Measurements from ENCODE around the gene ARID1B.

The ARID1B gene

DNA sequence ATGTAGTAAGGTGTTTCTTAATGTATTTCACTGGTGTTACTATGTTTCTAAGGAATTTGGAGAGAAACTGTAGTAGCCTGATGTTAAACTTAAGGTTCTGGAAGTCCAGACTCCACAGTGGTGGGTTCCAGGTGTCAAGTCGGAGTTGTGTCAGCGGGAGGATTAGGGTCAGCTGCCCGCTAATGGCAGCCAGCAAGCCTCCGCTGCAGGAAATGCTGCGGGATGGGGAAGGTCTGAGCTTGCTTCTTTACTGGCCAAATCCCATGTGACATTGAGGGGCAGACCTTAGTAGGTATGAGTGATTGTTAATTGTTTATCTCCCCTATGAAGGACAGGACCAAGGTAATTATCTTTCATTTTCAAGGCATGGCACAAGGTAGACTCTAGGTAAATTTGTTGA lies 3.7 kb upstream of the ARID1B start:
- no peak for TF ChIP-seq EZH2phosphoT487 (IDR thresholded peaks at IDR 0.05; ENCODE audit: low read length)
- TF ChIP-seq, protein P1, sequence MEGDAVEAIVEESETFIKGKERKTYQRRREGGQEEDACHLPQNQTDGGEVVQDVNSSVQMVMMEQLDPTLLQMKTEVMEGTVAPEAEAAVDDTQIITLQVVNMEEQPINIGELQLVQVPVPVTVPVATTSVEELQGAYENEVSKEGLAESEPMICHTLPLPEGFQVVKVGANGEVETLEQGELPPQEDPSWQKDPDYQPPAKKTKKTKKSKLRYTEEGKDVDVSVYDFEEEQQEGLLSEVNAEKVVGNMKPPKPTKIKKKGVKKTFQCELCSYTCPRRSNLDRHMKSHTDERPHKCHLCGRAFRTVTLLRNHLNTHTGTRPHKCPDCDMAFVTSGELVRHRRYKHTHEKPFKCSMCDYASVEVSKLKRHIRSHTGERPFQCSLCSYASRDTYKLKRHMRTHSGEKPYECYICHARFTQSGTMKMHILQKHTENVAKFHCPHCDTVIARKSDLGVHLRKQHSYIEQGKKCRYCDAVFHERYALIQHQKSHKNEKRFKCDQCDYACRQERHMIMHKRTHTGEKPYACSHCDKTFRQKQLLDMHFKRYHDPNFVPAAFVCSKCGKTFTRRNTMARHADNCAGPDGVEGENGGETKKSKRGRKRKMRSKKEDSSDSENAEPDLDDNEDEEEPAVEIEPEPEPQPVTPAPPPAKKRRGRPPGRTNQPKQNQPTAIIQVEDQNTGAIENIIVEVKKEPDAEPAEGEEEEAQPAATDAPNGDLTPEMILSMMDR (IDR thresholded peaks at IDR 0.05; ENCODE audit: low read length), result no peak
- no peak for TF ChIP-seq EZH2 (optimal IDR thresholded peaks at IDR 0.05; ENCODE audit: low read depth, low read length)
- Histone ChIP-seq H3K79me2 (ENCODE audit: low read length) (no peaks in the 10 kb centered on the region), H3K4me3 (ENCODE audit: low read length) (no peak overlapping the region), H3K36me3 (replicated peaks; ENCODE audit: insufficient read depth, low read length) (no peaks in the 10 kb centered on the region), H4K20me1 (ENCODE audit: insufficient read depth, low read length) (no peaks in the 10 kb centered on the region), H3K9me2 (replicated peaks; ENCODE audit: insufficient read depth, low read length) (no peaks in the 10 kb centered on the region), H3K4me2 (ENCODE audit: low read depth, low read length) (no peak overlapping the region), H3K27me3 (replicated peaks; ENCODE audit: insufficient read depth, low read length) (no peaks in the 10 kb centered on the region), H3K9ac (ENCODE audit: low read length) (no peak overlapping the region), H3K27ac (ENCODE audit: low read length) (no peak overlapping the region), H3F3A (ENCODE audit: insufficient read depth, low read length) (peaks cover 2% of the 10 kb centered on the region; the same call in 1 of the 2 replicates), H3K4me1 (ENCODE audit: low read length) (no peaks in the 10 kb centered on the region), H2AFZ (ENCODE audit: low read length) (no peak overlapping the region), H3K9me3 (replicated peaks; ENCODE audit: insufficient read depth, low read length) (no peaks in the 10 kb centered on the region)
- DNase-seq, result no peak

- no peak for DNase-seq
- TF ChIP-seq, protein P1 (IDR thresholded peaks at IDR 0.05; ENCODE audit: low read length), result no peak
- TF ChIP-seq EZH2phosphoT487 (IDR thresholded peaks at IDR 0.05; ENCODE audit: low read length), result no peak
- no peak for TF ChIP-seq EZH2 (optimal IDR thresholded peaks at IDR 0.05; ENCODE audit: low read depth, low read length)
- Histone ChIP-seq H4K20me1 (ENCODE audit: insufficient read depth, low read length) (no peaks in the 10 kb centered on the region), H3K9me3 (replicated peaks; ENCODE audit: insufficient read depth, low read length) (no peaks in the 10 kb centered on the region), H3K9ac (ENCODE audit: low read length) (no peak overlapping the region), H3K4me2 (ENCODE audit: low read depth, low read length) (no peak overlapping the region), H3K4me1 (ENCODE audit: low read length) (no peaks in the 10 kb centered on the region), H3K79me2 (ENCODE audit: low read length) (no peaks in the 10 kb centered on the region), H3K27ac (ENCODE audit: low read length) (no peak overlapping the region), H3F3A (ENCODE audit: insufficient read depth, low read length) (peaks cover 2% of the 10 kb centered on the region; the same call in 1 of the 2 replicates), H3K4me3 (ENCODE audit: low read length) (no peak overlapping the region), H2AFZ (ENCODE audit: low read length) (no peak overlapping the region), H3K27me3 (replicated peaks; ENCODE audit: insufficient read depth, low read length) (no peaks in the 10 kb centered on the region), H3K9me2 (replicated peaks; ENCODE audit: insufficient read depth, low read length) (no peaks in the 10 kb centered on the region), H3K36me3 (replicated peaks; ENCODE audit: insufficient read depth, low read length) (no peaks in the 10 kb centered on the region)
Measured at GRCh38 chr6:156773935-156774852, 3.0 kb upstream of the ARID1B start.

GRCh38 chr6:156774863-156775405 lies 2.2 kb upstream of the ARID1B start:
- H3F3A ChIP-seq (ENCODE audit: insufficient read depth, low read length), result peaks cover 2% of the 10 kb centered on the region; the same call in 1 of the 2 replicates
- TF ChIP-seq EZH2 (optimal IDR thresholded peaks at IDR 0.05; ENCODE audit: low read depth, low read length) (no peak), EZH2phosphoT487 (IDR thresholded peaks at IDR 0.05; ENCODE audit: low read length) (no peak)
- TF ChIP-seq, protein P1 (IDR thresholded peaks at IDR 0.05; ENCODE audit: low read length), result no peak
- H3K9me2 ChIP-seq (replicated peaks; ENCODE audit: insufficient read depth, low read length), result no peaks in the 10 kb centered on the region
- H3K36me3 ChIP-seq (replicated peaks; ENCODE audit: insufficient read depth, low read length), result no peaks in the 10 kb centered on the region
- H3K9ac ChIP-seq (ENCODE audit: low read length), result no peak overlapping the region
- no peak overlapping the region for H2AFZ ChIP-seq (ENCODE audit: low read length)
- no peak for DNase-seq
- H4K20me1 ChIP-seq (ENCODE audit: insufficient read depth, low read length), result no peaks in the 10 kb centered on the region
- no peaks in the 10 kb centered on the region for H3K9me3 ChIP-seq (replicated peaks; ENCODE audit: insufficient read depth, low read length)
- no peaks in the 10 kb centered on the region for H3K4me1 ChIP-seq (ENCODE audit: low read length)
- H3K4me3 ChIP-seq (ENCODE audit: low read length), result no peak overlapping the region
- peaks cover 4% of the 10 kb centered on the region for H3K79me2 ChIP-seq (ENCODE audit: low read length)
- H3K4me2 ChIP-seq (ENCODE audit: low read depth, low read length), result no peak overlapping the region
- H3K27me3 ChIP-seq (replicated peaks; ENCODE audit: insufficient read depth, low read length), result no peaks in the 10 kb centered on the region
- H3K27ac ChIP-seq (ENCODE audit: low read length), result no peak overlapping the region

All from MM.1S (cell line).